Measurements from ENCODE around the gene RABL2B.

RABL2B gene

GRCh38 chr22:50722048-50722701 is 61.3 kb downstream of the RABL2B start:
- DNase-seq, result no peak

DNA sequence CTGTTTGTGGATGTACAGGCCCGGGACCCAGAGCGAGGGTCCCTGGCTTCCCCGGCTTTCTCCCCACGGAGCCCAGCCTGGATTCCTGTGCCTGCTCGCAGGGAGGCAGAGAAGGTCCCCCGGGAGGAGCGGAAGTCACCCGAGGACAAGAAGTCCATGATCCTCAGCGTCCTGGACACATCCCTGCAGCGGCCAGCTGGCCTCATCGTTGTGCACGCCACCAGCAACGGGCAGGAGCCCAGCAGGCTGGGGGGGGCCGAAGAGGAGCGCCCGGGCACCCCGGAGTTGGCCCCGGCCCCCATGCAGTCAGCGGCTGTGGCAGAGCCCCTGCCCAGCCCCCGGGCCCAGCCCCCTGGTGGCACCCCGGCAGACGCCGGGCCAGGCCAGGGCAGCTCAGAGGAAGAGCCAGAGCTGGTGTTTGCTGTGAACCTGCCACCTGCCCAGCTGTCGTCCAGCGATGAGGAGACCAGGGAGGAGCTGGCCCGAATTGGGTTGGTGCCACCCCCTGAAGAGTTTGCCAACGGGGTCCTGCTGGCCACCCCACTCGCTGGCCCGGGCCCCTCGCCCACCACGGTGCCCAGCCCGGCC is 62.1 kb downstream of the RABL2B start:
- no peak for DNase-seq

DNA sequence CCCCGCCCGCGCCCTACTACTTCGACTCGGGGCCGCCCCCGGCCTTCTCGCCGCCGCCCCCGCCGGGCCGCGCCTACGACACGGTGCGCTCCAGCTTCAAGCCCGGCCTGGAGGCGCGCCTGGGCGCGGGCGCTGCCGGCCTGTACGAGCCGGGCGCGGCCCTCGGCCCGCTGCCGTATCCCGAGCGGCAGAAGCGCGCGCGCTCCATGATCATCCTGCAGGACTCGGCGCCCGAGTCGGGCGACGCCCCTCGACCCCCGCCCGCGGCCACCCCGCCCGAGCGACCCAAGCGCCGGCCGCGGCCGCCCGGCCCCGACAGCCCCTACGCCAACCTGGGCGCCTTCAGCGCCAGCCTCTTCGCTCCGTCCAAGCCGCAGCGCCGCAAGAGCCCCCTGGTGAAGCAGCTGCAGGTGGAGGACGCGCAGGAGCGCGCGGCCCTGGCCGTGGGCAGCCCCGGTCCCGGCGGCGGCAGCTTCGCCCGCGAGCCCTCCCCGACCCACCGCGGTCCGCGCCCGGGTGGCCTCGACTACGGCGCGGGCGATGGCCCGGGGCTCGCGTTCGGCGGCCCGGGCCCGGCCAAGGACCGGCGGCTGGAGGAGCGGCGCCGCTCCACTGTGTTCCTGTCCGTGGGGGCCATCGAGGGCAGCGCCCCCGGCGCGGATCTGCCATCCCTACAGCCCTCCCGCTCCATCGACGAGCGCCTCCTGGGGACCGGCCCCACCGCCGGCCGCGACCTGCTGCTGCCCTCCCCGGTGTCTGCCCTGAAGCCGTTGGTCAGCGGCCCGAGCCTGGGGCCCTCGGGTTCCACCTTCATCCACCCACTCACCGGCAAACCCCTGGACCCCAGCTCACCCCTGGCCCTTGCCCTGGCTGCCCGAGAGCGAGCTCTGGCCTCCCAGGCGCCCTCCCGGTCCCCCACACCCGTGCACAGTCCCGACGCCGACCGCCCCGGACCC is 62.9 kb downstream of the RABL2B start:
- no peak for DNase-seq

- DNase-seq, result no peak
These were observed 63.6 kb downstream of the RABL2B start for GRCh38 chr22:50719814-50720300.

GRCh38 chr22:50718352-50718709 is 65.1 kb downstream of the RABL2B start:
- DNase-seq, result no peak

DNA sequence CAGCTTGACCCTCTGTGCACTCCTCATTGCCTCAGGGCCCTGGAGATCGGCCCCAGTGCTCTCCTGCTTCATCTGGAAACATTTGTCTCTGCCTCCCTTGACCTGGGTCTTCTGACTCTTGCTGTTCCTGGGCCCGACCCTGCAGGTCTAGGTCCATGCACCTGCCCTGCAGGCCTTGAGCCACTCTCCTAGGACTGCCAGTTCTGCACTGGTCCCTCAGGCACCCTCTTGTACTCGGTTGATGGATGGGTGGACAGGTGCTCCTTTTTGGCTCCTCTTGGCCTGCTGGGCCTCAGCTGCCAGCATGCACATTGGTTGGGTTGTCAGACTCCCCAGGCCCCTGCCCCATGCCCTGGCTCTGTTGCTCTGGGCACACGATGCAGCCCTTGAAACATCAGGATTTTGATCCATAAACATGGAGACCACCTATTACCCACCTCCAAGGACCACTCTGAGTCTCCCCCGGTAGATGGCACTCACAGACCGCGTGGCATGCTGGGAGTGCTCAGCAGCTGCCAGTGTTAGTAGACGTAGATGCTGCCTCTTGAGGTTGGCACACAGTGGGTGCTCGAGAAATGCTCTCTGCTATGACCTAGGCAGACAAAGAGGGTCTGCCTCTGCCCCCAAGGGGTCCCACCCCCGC is 65.6 kb downstream of the RABL2B start:
- DNase-seq, result no peak
